KMS-11 (cell line): Measurements from ENCODE around the gene GBGT1.
A peak's percentile ranks its signal among the peaks of the same experiment; 100 is the strongest.

Experiments
- H2AFZ ChIP-seq: fragments of 200-600 bp; sonication (generic); 2 replicates; pipeline ENCODE4 v1.6.1; 2016; ENCODE audit warnings: antibody characterized with exemption, mixed run types, low read depth
- H3K27ac ChIP-seq: fragments of 200-600 bp; sonication (generic); 2 replicates; pipeline ENCODE4 v1.6.1; 2016; ENCODE audit warnings: mild to moderate bottlenecking, mixed run types
- H3K27me3 ChIP-seq: fragments of 200-600 bp; sonication (generic); 2 replicates; pipeline ENCODE4 v1.6.1; 2017; ENCODE audit warnings: mild to moderate bottlenecking, low read depth, mixed run types, moderate library complexity; ENCODE audit not compliant: insufficient read depth
- H3K36me3 ChIP-seq: fragments of 200-600 bp; sonication (generic); 2 replicates; pipeline ENCODE4 v1.6.1; 2017; ENCODE audit warnings: mild to moderate bottlenecking, mixed run types; ENCODE audit not compliant: insufficient read depth
- H3K4me1 ChIP-seq: fragments of 200-600 bp; sonication (generic); 2 replicates; pipeline ENCODE4 v1.6.1; 2016; ENCODE audit warnings: mild to moderate bottlenecking, low read depth, mixed run types; ENCODE audit not compliant: poor library complexity, severe bottlenecking
- H3K4me2 ChIP-seq: fragments of 200-600 bp; sonication (generic); 2 replicates; pipeline ENCODE4 v1.7.0; 2016; ENCODE audit warnings: mild to moderate bottlenecking, mixed run types
- H3K4me3 ChIP-seq: fragments of 200-600 bp; sonication (generic); IDR thresholded peaks from 2 replicates; pipeline ENCODE4 v1.6.1; 2017; ENCODE audit warnings: low read depth, low read length, mixed read lengths; ENCODE audit not compliant: insufficient read depth
- H3K79me2 ChIP-seq: fragments of 200-600 bp; sonication (generic); 2 replicates; pipeline ENCODE4 v1.6.1; 2016; ENCODE audit warnings: low read depth, mixed run types; ENCODE audit not compliant: insufficient read depth
- H3K9ac ChIP-seq: fragments of 200-600 bp; sonication (generic); 2 replicates; pipeline ENCODE4 v1.6.1; 2016; ENCODE audit warnings: mild to moderate bottlenecking, mixed run types
- H4K20me1 ChIP-seq: fragments of 200-600 bp; sonication (generic); 2 replicates; pipeline ENCODE4 v1.6.1; 2016; ENCODE audit warnings: mild to moderate bottlenecking, mixed run types; ENCODE audit not compliant: insufficient read depth
- CTCF ChIP-seq: fragments of 200-600 bp; sonication (generic); conservative IDR thresholded peaks from 2 replicates; pipeline ENCODE4 v1.6.1; 2017; ENCODE audit warnings: low read depth, mild to moderate bottlenecking, antibody characterized with exemption, low read length, moderate library complexity, mixed read lengths

Gene GBGT1

GRCh38 chr9:133122935-133123611 is 40.6 kb downstream of the GBGT1 start:
- H3K4me3 ChIP-seq = no peak overlapping the region
- H3K36me3 ChIP-seq = no peaks in the 10 kb centered on the region
- H2AFZ ChIP-seq = no peak overlapping the region
- no peak for TF ChIP-seq CTCF
- no peak overlapping the region for H3K27ac ChIP-seq
- H3K4me1 ChIP-seq = peaks cover 5% of the 10 kb centered on the region
- H3K27me3 ChIP-seq = no peaks in the 10 kb centered on the region
- no peaks in the 10 kb centered on the region for H3K79me2 ChIP-seq
- no peaks in the 10 kb centered on the region for H4K20me1 ChIP-seq
- H3K9ac ChIP-seq = no peak overlapping the region
- no peak overlapping the region for H3K4me2 ChIP-seq

GRCh38 chr9:133122605-133122934 is 41.1 kb downstream of the GBGT1 start:
- Histone ChIP-seq H4K20me1 (no peaks in the 10 kb centered on the region), H3K79me2 (no peaks in the 10 kb centered on the region), H3K4me2 (no peak overlapping the region), H3K36me3 (no peaks in the 10 kb centered on the region), H3K27me3 (no peaks in the 10 kb centered on the region), H3K4me3 (no peak overlapping the region), H3K9ac (no peak overlapping the region), H3K4me1 (peaks cover 5% of the 10 kb centered on the region), H3K27ac (no peak overlapping the region), H2AFZ (no peak overlapping the region)
- no peak for TF ChIP-seq CTCF

GRCh38 chr9:133121915-133122550 is 41.7 kb downstream of the GBGT1 start:
- Histone ChIP-seq H3K4me2 (0 out of 2 replicates have a peak overlapping the region, but pooled peaks have one; percentile 29), H3K27ac (no peak overlapping the region), H3K4me3 (no peak overlapping the region)

GRCh38 chr9:133121198-133121914 is 42.4 kb downstream of the GBGT1 start, which contains the start of gene RALGDS:
TSS of gene RALGDS (minus strand) at chr9:133121240. CDS start at chr9:133121154, 86 bp downstream.
- Histone ChIP-seq H2AFZ (peak within 1 kb of the TSS; percentile 30; the same call in 1 of the 2 replicates), H3K27ac (no peak within 1 kb of the TSS), H3K27me3 (no peaks in the 10 kb centered on the region), H3K79me2 (no peaks in the 10 kb centered on the region), H3K4me2 (peak within 1 kb of the TSS; percentile 92), H4K20me1 (no peaks in the 10 kb centered on the region), H3K4me1 (peaks cover 5% of the 10 kb centered on the region), H3K4me3 (no peak within 1 kb of the TSS), H3K9ac (peak within 1 kb of the TSS; percentile 66), H3K36me3 (no peaks in the 10 kb centered on the region)
- no peak for TF ChIP-seq CTCF

More at GRCh38 chr9:133121915-133122550, 41.7 kb downstream of the GBGT1 start:
- TF ChIP-seq CTCF = no peak
- H2AFZ ChIP-seq = no peak overlapping the region
- H3K36me3 ChIP-seq = no peaks in the 10 kb centered on the region
- H3K27me3 ChIP-seq = no peaks in the 10 kb centered on the region
- no peaks in the 10 kb centered on the region for H4K20me1 ChIP-seq
- H3K79me2 ChIP-seq = no peaks in the 10 kb centered on the region
- H3K9ac ChIP-seq = no peak overlapping the region
- peaks cover 5% of the 10 kb centered on the region for H3K4me1 ChIP-seq
